Fibroblast of pulmonary artery (primary cell): ENCODE measurements around the gene CEP126.

Source experiments
- DNase-seq: peaks from one replicate; pipeline ENCODE4 v3.0.0-alpha.2; 2010; ENCODE audit warnings: low read depth
- H3K4me3 ChIP-seq: replicated peaks from 2 replicates; pipeline ENCODE4 v1.5.1; 2011; ENCODE audit warnings: low read depth, mild to moderate bottlenecking, control low read depth, low read length, moderate library complexity
- CTCF ChIP-seq: IDR thresholded peaks from 2 replicates; pipeline ENCODE4 v1.5.1; 2011; ENCODE audit warnings: mild to moderate bottlenecking, control low read depth, low read length, inconsistent platforms; ENCODE audit errors: missing control alignments

CEP126 gene

DNA sequence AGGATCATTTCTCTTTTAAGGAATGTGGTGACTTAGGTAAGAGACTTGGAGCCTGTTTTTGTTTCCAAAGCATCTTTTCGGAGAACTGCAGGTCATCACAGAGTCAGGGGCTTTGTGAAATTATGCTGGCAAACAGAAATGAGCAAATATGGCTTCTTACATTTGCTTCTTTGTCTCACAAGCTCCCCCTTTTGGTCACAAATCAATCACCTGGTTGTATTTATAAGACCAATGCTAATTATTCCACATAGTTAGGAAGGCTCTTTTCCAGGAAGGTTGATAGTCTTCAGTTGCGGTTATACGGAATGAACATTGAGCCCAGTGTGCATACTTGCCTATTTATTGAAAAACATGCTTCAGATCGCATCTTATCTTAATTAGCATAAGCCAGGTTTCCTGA lies 34.6 kb upstream of the CEP126 start:
- TF ChIP-seq CTCF, result peak; percentile 65
- peak; percentile 86 for DNase-seq

GRCh38 chr11:101881586-101881985 lies 33.2 kb upstream of the CEP126 start:
- TF ChIP-seq CTCF, result no peak
- DNase-seq, result no peak
- H3K4me3 ChIP-seq, result no peak overlapping the region

More for the DNA sequence above, 34.6 kb upstream of the CEP126 start:
- no peak overlapping the region for H3K4me3 ChIP-seq

GRCh38 chr11:101885631-101886030 lies 29.2 kb upstream of the CEP126 start:
- no peak for DNase-seq
- TF ChIP-seq CTCF, result no peak
- no peak overlapping the region for H3K4me3 ChIP-seq

- no peak overlapping the region for H3K4me3 ChIP-seq
- no peak for TF ChIP-seq CTCF
- DNase-seq, result no peak
Observed at GRCh38 chr11:101889767-101890166, 25.0 kb upstream of the CEP126 start.

DNA sequence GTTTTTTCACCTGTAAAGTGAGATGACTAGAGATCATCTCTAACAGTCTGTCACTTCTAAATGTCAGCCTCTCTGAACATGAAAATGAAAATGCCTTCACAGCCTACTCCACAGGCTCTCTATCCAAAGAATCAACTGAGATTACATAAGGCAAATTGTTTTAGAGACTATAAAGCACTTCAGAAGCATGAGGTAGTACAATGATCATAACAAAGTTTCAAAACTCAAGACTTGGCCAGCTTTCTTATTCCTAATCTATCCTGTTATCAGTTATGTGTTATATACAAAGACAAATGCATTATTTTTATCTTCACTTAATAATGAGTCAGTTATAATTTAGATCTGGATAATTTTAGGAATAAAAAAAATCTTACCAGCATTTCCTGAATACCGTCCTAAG lies 20.3 kb upstream of the CEP126 start:
- no peak overlapping the region for H3K4me3 ChIP-seq
- TF ChIP-seq CTCF, result no peak
- no peak for DNase-seq

- DNase-seq, result no peak
- no peak for TF ChIP-seq CTCF
- H3K4me3 ChIP-seq, result no peak overlapping the region
Observed at GRCh38 chr11:101907815-101908214, 7.0 kb upstream of the CEP126 start.

DNA sequence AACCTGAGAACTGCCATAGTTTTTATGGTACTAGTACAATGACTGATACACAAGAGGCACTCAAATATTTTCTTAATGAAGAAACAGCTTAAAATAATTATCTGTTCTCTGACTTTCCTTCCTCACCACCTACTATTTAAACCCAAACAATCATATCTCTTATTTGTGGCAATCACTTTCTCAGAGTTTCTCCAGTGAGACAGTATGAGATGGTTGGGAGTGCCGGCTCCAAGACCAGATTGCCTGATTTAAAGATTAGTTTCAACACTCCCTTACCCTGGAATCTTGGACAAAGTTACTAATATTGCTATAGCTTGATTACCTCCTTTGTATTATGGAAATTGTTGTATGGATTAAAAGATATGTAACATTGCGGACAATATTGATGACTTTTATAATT lies 5.7 kb upstream of the CEP126 start:
- H3K4me3 ChIP-seq, result no peak overlapping the region
- no peak for DNase-seq
- TF ChIP-seq CTCF, result no peak
